ENCODE measurements around the gene VGLL4.
A peak's percentile ranks its signal among the peaks of the same experiment; 100 is the strongest.

Gene VGLL4

DNA sequence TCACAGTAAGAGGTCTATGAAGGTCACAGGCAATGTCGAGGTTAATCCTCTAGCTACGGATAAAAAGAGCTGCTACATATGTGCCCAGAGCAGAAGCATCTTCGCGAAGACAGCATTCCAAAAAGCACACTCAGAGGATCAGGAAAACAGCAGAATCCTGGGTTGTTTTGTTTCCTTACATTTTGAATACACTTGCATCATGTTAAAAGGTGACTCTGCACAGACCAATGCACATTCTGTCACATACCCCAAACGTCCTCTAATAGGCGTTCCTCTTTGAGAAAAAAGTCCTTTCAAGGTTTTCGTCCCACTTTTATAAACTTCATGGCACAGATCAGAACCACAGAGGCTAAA, 52.7 kb downstream of the VGLL4 start:
- no peaks in the 10 kb centered on the region for H3K9me3 ChIP-seq (ENCODE audit: insufficient read depth, low read depth, low read length)
- H4K91ac ChIP-seq (ENCODE audit: low read depth, low read length): peak overlapping the region; percentile 60
- peaks cover 18% of the 10 kb centered on the region for H3K79me2 ChIP-seq (ENCODE audit: control insufficient read depth, insufficient read depth, low read length, poor library complexity)
- H3K4ac ChIP-seq (ENCODE audit: low read depth, low read length): no peak overlapping the region
- H2AK5ac ChIP-seq (ENCODE audit: low read length): no peak overlapping the region
- WGBS (ENCODE audit: extremely low coverage, insufficient coverage, insufficient read length): no CpG with 5 or more reads among the region's 7 CpGs
- peak overlapping the region; percentile 12 for H2BK12ac ChIP-seq (ENCODE audit: low read length)
- no peak for DNase-seq
- peak overlapping the region; percentile 55 for H3K4me2 ChIP-seq (ENCODE audit: low read length)
- peak overlapping the region; percentile 18 for H3K14ac ChIP-seq (ENCODE audit: low read length)
- H3K27me3 ChIP-seq (ENCODE audit: insufficient read depth, low read length): no peaks in the 10 kb centered on the region
- H3K36me3 ChIP-seq (ENCODE audit: control insufficient read depth in 1 of 2, insufficient read depth in 2 of 2, low read length in 2 of 2): peaks cover 6 to 8% of the 10 kb centered on the region in 2 experiments
- peak overlapping the region; percentile 30 for H4K8ac ChIP-seq (ENCODE audit: low read depth, low read length)
- peak overlapping the region; percentile 18 for H2BK120ac ChIP-seq (ENCODE audit: insufficient read depth, low read length, poor library complexity)
- H3K4me1 ChIP-seq (ENCODE audit: control insufficient read depth in 1 of 2, insufficient read depth in 2 of 2, low read length in 2 of 2): peaks cover 27 to 43% of the 10 kb centered on the region in 2 experiments
- no peak overlapping the region for H3K9ac ChIP-seq (ENCODE audit: low read length)
- H2BK5ac ChIP-seq (ENCODE audit: low read depth, low read length, poor library complexity): peak overlapping the region; percentile 58
- peak overlapping the region; percentile 8 for H4K12ac ChIP-seq (ENCODE audit: low read depth, low read length)
- H3K27ac ChIP-seq (ENCODE audit: low read depth, low read length): peak overlapping the region; percentile 95
- H3K18ac ChIP-seq (ENCODE audit: low read length): no peak overlapping the region
- peak overlapping the region; percentile 15 for H2AFZ ChIP-seq (ENCODE audit: insufficient read depth, low read length, poor library complexity)
- peaks cover 20% of the 10 kb centered on the region for H3K79me1 ChIP-seq (ENCODE audit: low read length)
- H3K23ac ChIP-seq (ENCODE audit: low read length): no peak overlapping the region
- H3K4me3 ChIP-seq (ENCODE audit: low read depth, low read length): no peak overlapping the region

DNA sequence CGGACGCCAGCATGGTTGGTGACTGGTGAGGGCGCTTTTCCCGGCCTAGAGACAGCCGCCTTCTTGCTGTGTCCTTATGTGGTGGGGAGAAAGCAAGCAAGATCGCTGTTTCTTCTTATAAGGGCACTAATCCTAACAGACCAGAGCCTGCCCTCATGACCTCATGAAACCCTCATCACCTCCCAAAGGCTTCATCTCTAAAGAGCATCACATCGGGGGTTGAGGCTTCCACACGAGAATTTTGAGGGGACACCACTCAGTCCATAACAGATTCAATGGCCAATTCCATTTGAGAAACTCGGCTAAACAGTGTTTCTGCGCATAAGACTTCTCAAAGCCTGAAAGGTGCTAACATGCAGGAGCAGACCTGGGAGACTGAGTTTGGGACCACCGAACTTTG, 54.0 kb downstream of the VGLL4 start:
- H3K9me3 ChIP-seq (ENCODE audit: insufficient read depth, low read depth, low read length): no peaks in the 10 kb centered on the region
- no CpG with 5 or more reads among the region's 11 CpGs for WGBS (ENCODE audit: extremely low coverage, insufficient coverage, insufficient read length)
- H2BK12ac ChIP-seq (ENCODE audit: low read length): peak overlapping the region; percentile 48
- peaks cover 18% of the 10 kb centered on the region for H3K79me2 ChIP-seq (ENCODE audit: control insufficient read depth, insufficient read depth, low read length, poor library complexity)
- H3K27ac ChIP-seq (ENCODE audit: low read depth, low read length): no peak overlapping the region
- H4K8ac ChIP-seq (ENCODE audit: low read depth, low read length): no peak overlapping the region
- H3K27me3 ChIP-seq (ENCODE audit: insufficient read depth, low read length): no peaks in the 10 kb centered on the region
- no peak overlapping the region for H2AFZ ChIP-seq (ENCODE audit: insufficient read depth, low read length, poor library complexity)
- H3K36me3 ChIP-seq (ENCODE audit: control insufficient read depth in 1 of 2, insufficient read depth in 2 of 2, low read length in 2 of 2): peaks cover 6 to 8% of the 10 kb centered on the region in 2 experiments
- peak overlapping the region; percentile 70 for H3K18ac ChIP-seq (ENCODE audit: low read length)
- H3K79me1 ChIP-seq (ENCODE audit: low read length): peaks cover 20% of the 10 kb centered on the region
- DNase-seq: no peak
- no peak overlapping the region for H3K4me3 ChIP-seq (ENCODE audit: low read depth, low read length)
- no peak overlapping the region for H3K9ac ChIP-seq (ENCODE audit: low read length)
- H4K91ac ChIP-seq (ENCODE audit: low read depth, low read length): no peak overlapping the region
- peak overlapping the region; percentile 92 for H3K4ac ChIP-seq (ENCODE audit: low read depth, low read length)
- H3K23ac ChIP-seq (ENCODE audit: low read length): no peak overlapping the region
- no peak overlapping the region for H4K12ac ChIP-seq (ENCODE audit: low read depth, low read length)
- H3K4me1 ChIP-seq (ENCODE audit: control insufficient read depth in 1 of 2, insufficient read depth in 2 of 2, low read length in 2 of 2): peaks cover 27 to 43% of the 10 kb centered on the region in 2 experiments
- no peak overlapping the region for H2AK5ac ChIP-seq (ENCODE audit: low read length)
- H2BK5ac ChIP-seq (ENCODE audit: low read depth, low read length, poor library complexity): no peak overlapping the region
- H3K14ac ChIP-seq (ENCODE audit: low read length): no peak overlapping the region
- no peak overlapping the region for H3K4me2 ChIP-seq (ENCODE audit: low read length)
- no peak overlapping the region for H2BK120ac ChIP-seq (ENCODE audit: insufficient read depth, low read length, poor library complexity)

DNA sequence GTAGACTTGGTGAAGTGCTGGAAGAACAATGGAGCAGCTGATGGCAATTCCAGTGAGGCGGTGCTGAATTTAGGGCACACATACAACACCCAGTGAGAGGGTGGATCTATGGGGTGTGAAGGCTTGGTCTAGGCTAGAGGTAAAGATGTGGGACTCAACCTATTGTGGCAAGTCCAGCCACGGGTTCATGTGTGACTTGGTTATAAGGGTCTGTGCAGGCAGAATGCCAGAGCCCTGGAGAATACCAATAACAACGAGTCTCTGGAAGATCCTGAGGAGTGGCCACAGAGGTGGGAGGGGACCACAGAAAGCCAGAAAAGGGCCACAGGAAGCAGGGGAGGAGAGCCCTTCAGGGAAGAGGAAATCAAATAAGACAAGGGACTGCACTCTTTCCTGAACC, 55.0 kb downstream of the VGLL4 start:
- Histone ChIP-seq H2BK12ac (ENCODE audit: low read length) (peak overlapping the region; percentile 51), H3K79me2 (ENCODE audit: control insufficient read depth, insufficient read depth, low read length, poor library complexity) (peaks cover 17% of the 10 kb centered on the region), H3K9me3 (ENCODE audit: insufficient read depth, low read depth, low read length) (no peaks in the 10 kb centered on the region), H4K8ac (ENCODE audit: low read depth, low read length) (no peak overlapping the region), H2AFZ (ENCODE audit: insufficient read depth, low read length, poor library complexity) (no peak overlapping the region), H4K91ac (ENCODE audit: low read depth, low read length) (no peak overlapping the region), H3K4me1 (ENCODE audit: control insufficient read depth in 1 of 2, insufficient read depth in 2 of 2, low read length in 2 of 2) (peaks cover 26 to 40% of the 10 kb centered on the region in 2 experiments), H3K4ac (ENCODE audit: low read depth, low read length) (peak overlapping the region; percentile 49), H3K79me1 (ENCODE audit: low read length) (peaks cover 20% of the 10 kb centered on the region), H3K36me3 (ENCODE audit: control insufficient read depth in 1 of 2, insufficient read depth in 2 of 2, low read length in 2 of 2) (peaks cover 6 to 8% of the 10 kb centered on the region in 2 experiments), H3K9ac (ENCODE audit: low read length) (no peak overlapping the region), H3K18ac (ENCODE audit: low read length) (peak overlapping the region; percentile 22), H3K4me2 (ENCODE audit: low read length) (no peak overlapping the region), H3K27me3 (ENCODE audit: insufficient read depth, low read length) (no peaks in the 10 kb centered on the region), H3K23ac (ENCODE audit: low read length) (no peak overlapping the region), H3K4me3 (ENCODE audit: low read depth, low read length) (no peak overlapping the region), H3K14ac (ENCODE audit: low read length) (no peak overlapping the region), H2BK5ac (ENCODE audit: low read depth, low read length, poor library complexity) (no peak overlapping the region), H3K27ac (ENCODE audit: low read depth, low read length) (no peak overlapping the region), H2AK5ac (ENCODE audit: low read length) (peak overlapping the region; percentile 28), H2BK120ac (ENCODE audit: insufficient read depth, low read length, poor library complexity) (no peak overlapping the region), H4K12ac (ENCODE audit: low read depth, low read length) (no peak overlapping the region)
- no CpG with 5 or more reads among the region's 3 CpGs for WGBS (ENCODE audit: extremely low coverage, insufficient coverage, insufficient read length)
- no peak for DNase-seq

DNA sequence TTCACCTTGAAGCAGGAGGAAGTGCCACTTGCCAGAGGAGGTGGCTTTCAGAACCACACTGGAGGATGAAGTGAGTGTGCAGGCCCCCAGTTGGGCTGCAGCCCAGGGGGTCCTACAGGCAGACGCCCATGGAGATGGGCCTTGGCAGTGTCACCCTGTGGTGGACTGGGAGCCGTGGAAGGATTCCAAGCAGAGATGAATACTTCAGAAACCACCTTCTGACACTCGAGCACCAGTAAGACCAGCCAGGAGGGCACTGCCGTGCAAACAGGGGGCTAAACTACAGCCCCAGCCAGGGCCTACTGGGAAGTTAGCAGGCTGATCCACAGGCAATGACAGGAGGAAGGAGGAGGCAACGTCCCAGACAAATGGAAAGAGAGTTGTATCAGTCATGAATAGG, 55.4 kb downstream of the VGLL4 start:
- WGBS (ENCODE audit: extremely low coverage, insufficient coverage, insufficient read length): no CpG with 5 or more reads among the region's 5 CpGs
- H3K27ac ChIP-seq (ENCODE audit: low read depth, low read length): no peak overlapping the region
- H3K36me3 ChIP-seq (ENCODE audit: control insufficient read depth in 1 of 2, insufficient read depth in 2 of 2, low read length in 2 of 2): peaks cover 6 to 8% of the 10 kb centered on the region in 2 experiments
- H4K91ac ChIP-seq (ENCODE audit: low read depth, low read length): no peak overlapping the region
- peaks cover 17% of the 10 kb centered on the region for H3K79me1 ChIP-seq (ENCODE audit: low read length)
- no peak overlapping the region for H2BK5ac ChIP-seq (ENCODE audit: low read depth, low read length, poor library complexity)
- H2BK12ac ChIP-seq (ENCODE audit: low read length): peak overlapping the region; percentile 51
- peak overlapping the region; percentile 49 for H3K4ac ChIP-seq (ENCODE audit: low read depth, low read length)
- no peak overlapping the region for H3K4me3 ChIP-seq (ENCODE audit: low read depth, low read length)
- no peaks in the 10 kb centered on the region for H3K27me3 ChIP-seq (ENCODE audit: insufficient read depth, low read length)
- no peak overlapping the region for H4K12ac ChIP-seq (ENCODE audit: low read depth, low read length)
- no peak overlapping the region for H3K4me2 ChIP-seq (ENCODE audit: low read length)
- no peak overlapping the region for H3K23ac ChIP-seq (ENCODE audit: low read length)
- H2BK120ac ChIP-seq (ENCODE audit: insufficient read depth, low read length, poor library complexity): no peak overlapping the region
- no peak overlapping the region for H3K9ac ChIP-seq (ENCODE audit: low read length)
- H4K8ac ChIP-seq (ENCODE audit: low read depth, low read length): no peak overlapping the region
- peaks cover 16% of the 10 kb centered on the region for H3K79me2 ChIP-seq (ENCODE audit: control insufficient read depth, insufficient read depth, low read length, poor library complexity)
- H2AFZ ChIP-seq (ENCODE audit: insufficient read depth, low read length, poor library complexity): no peak overlapping the region
- H3K9me3 ChIP-seq (ENCODE audit: insufficient read depth, low read depth, low read length): no peaks in the 10 kb centered on the region
- H3K4me1 ChIP-seq (ENCODE audit: control insufficient read depth in 1 of 2, insufficient read depth in 2 of 2, low read length in 2 of 2): peaks cover 25 to 39% of the 10 kb centered on the region in 2 experiments
- peak overlapping the region; percentile 22 for H3K18ac ChIP-seq (ENCODE audit: low read length)
- no peak for DNase-seq
- no peak overlapping the region for H3K14ac ChIP-seq (ENCODE audit: low read length)
- H2AK5ac ChIP-seq (ENCODE audit: low read length): peak overlapping the region; percentile 28
